HG03439 (cell line): Measurements from ENCODE around the gene HOXD4.

Experiments used
- ATAC-seq: cut with Tn5 transposase; IDR thresholded peaks from one replicate; pipeline ENCODE4 v1.9.1; 2021; ENCODE audit warnings: mild to moderate bottlenecking, moderate library complexity; ENCODE audit not compliant: unreplicated experiment

HOXD4 gene

GRCh38 chr2:176126929-176127773 is 24.2 kb upstream of the HOXD4 start:
- no peak for ATAC-seq

- ATAC-seq: no peak
These were observed 23.6 kb upstream of the HOXD4 start for GRCh38 chr2:176127774-176128072.

- ATAC-seq: no peak
These were observed 23.0 kb upstream of the HOXD4 start for GRCh38 chr2:176128172-176128981.

- ATAC-seq: no peak
These were observed 22.2 kb upstream of the HOXD4 start, which contains the start of gene HOXD8 for GRCh38 chr2:176128982-176129796. HOXD8 (plus strand) TSS chr2:176129705; CDS start chr2:176130367, 662 bp downstream.

- ATAC-seq: no peak
These were observed 21.6 kb upstream of the HOXD4 start for GRCh38 chr2:176129813-176130146.

GRCh38 chr2:176130147-176130956 is 21.0 kb upstream of the HOXD4 start:
- ATAC-seq: no peak

- ATAC-seq: no peak
These were observed 20.1 kb upstream of the HOXD4 start for GRCh38 chr2:176130957-176131847.

- ATAC-seq: no peak
These were observed 19.5 kb upstream of the HOXD4 start for GRCh38 chr2:176131848-176132158.

- no peak for ATAC-seq
These were observed 18.9 kb upstream of the HOXD4 start for GRCh38 chr2:176132205-176133171.

- ATAC-seq: no peak
These were observed 18.0 kb upstream of the HOXD4 start for GRCh38 chr2:176133389-176133788.

- ATAC-seq: no peak
These were observed 17.3 kb upstream of the HOXD4 start for GRCh38 chr2:176134035-176134434.

- no peak for ATAC-seq
These were observed 16.3 kb upstream of the HOXD4 start for GRCh38 chr2:176135035-176135440.

GRCh38 chr2:176136374-176137251 is 14.7 kb upstream of the HOXD4 start:
- no peak for ATAC-seq

- ATAC-seq: no peak
These were observed 14.1 kb upstream of the HOXD4 start for GRCh38 chr2:176137252-176137580.

GRCh38 chr2:176137906-176138305 is 13.4 kb upstream of the HOXD4 start:
- ATAC-seq: no peak

- ATAC-seq: no peak
These were observed 12.8 kb upstream of the HOXD4 start for GRCh38 chr2:176138526-176138922.

GRCh38 chr2:176138923-176139660 is 12.3 kb upstream of the HOXD4 start:
- no peak for ATAC-seq
